ENCODE measurements around the gene AQP12A. TPM values are rescaled to one million over a fixed set of nuclear protein-coding genes. Genes with fewer than 3 reads are reported as not detected.

Gene AQP12A
- total RNA-seq, 1 donor from 2014 or later = not detected

- H3K27me3 Mint-ChIP-seq (ENCODE audit: low read depth) = no peaks in the 10 kb centered on the region
- DNase-seq (ENCODE audit: low read depth, low spot score) = no peak
- TF ChIP-seq CTCF (conservative IDR thresholded peaks at IDR 0.05) = no peak
- H3K4me3 Mint-ChIP-seq = no peak overlapping the region
- no peaks in the 10 kb centered on the region for H3K9me3 Mint-ChIP-seq
- no peaks in the 10 kb centered on the region for H3K4me1 Mint-ChIP-seq
- peak overlapping the region; percentile 9 for H3K27ac Mint-ChIP-seq (ENCODE audit: unreplicated experiment)
- no peaks in the 10 kb centered on the region for H3K36me3 Mint-ChIP-seq (ENCODE audit: low read depth)
Measured at GRCh38 chr2:240720686-240721595, 29.3 kb downstream of the AQP12A start.

- Mint-ChIP-seq H3K36me3 (ENCODE audit: low read depth) (no peaks in the 10 kb centered on the region), H3K4me1 (no peaks in the 10 kb centered on the region), H3K27me3 (ENCODE audit: low read depth) (no peaks in the 10 kb centered on the region), H3K9me3 (no peaks in the 10 kb centered on the region), H3K4me3 (no peak overlapping the region), H3K27ac (ENCODE audit: unreplicated experiment) (no peak overlapping the region)
- TF ChIP-seq CTCF (conservative IDR thresholded peaks at IDR 0.05) = no peak
- DNase-seq (ENCODE audit: low read depth, low spot score) = no peak
Measured at GRCh38 chr2:240721596-240722180, 30.0 kb downstream of the AQP12A start.

- TF ChIP-seq CTCF (conservative IDR thresholded peaks at IDR 0.05) = no peak
- no peak overlapping the region for H3K27ac Mint-ChIP-seq (ENCODE audit: unreplicated experiment)
- H3K27me3 Mint-ChIP-seq (ENCODE audit: low read depth) = no peaks in the 10 kb centered on the region
- no peak for DNase-seq (ENCODE audit: low read depth, low spot score)
- H3K4me1 Mint-ChIP-seq = no peaks in the 10 kb centered on the region
- H3K36me3 Mint-ChIP-seq (ENCODE audit: low read depth) = no peaks in the 10 kb centered on the region
- no peak overlapping the region for H3K4me3 Mint-ChIP-seq
- no peaks in the 10 kb centered on the region for H3K9me3 Mint-ChIP-seq
Measured at GRCh38 chr2:240722376-240722775, 30.7 kb downstream of the AQP12A start.

GRCh38 chr2:240722796-240723735 lies 31.4 kb downstream of the AQP12A start:
- DNase-seq (ENCODE audit: low read depth, low spot score) = no peak
- H3K27me3 Mint-ChIP-seq (ENCODE audit: low read depth) = no peaks in the 10 kb centered on the region

More at GRCh38 chr2:240722796-240723735, 31.4 kb downstream of the AQP12A start:
- H3K4me1 Mint-ChIP-seq = no peaks in the 10 kb centered on the region
- no peak for TF ChIP-seq CTCF (conservative IDR thresholded peaks at IDR 0.05)
- H3K9me3 Mint-ChIP-seq = no peaks in the 10 kb centered on the region
- H3K36me3 Mint-ChIP-seq (ENCODE audit: low read depth) = no peaks in the 10 kb centered on the region
- no peak overlapping the region for H3K4me3 Mint-ChIP-seq
- no peak overlapping the region for H3K27ac Mint-ChIP-seq (ENCODE audit: unreplicated experiment)

Data from neural crest cell (in vitro differentiated cells).